GM12873 (cell line): ENCODE measurements around the gene TMEM131.

Experiments
- TF ChIP-seq, protein P1 (sequence below): IDR thresholded peaks from 2 replicates; pipeline ENCODE4 v1.5.1; 2012; ENCODE audit warnings: low read depth, mild to moderate bottlenecking, moderate library complexity, low read length, control low read depth; ENCODE audit not compliant: insufficient read depth; ENCODE audit errors: missing control alignments

Gene TMEM131

DNA sequence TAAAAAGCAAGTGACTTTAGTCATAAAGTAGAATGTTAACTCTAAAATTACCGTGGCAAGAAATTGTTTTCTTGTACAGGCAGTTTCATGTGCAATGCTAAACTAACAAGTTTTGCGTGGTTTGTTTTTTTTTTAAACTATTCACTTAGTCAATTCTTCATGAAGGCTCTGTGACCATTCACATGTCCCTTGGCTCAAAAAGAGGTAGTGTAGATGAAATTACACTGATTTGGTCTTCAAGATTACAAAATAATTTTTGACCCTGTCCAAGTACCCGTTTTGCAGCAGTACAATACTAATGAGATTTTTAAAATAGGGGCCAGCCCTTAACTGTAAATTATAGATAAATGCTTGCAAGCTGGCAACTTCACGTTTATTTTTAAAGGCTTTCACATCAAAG lies 1.3 kb downstream of the TMEM131 start:
- TF ChIP-seq, protein P1, sequence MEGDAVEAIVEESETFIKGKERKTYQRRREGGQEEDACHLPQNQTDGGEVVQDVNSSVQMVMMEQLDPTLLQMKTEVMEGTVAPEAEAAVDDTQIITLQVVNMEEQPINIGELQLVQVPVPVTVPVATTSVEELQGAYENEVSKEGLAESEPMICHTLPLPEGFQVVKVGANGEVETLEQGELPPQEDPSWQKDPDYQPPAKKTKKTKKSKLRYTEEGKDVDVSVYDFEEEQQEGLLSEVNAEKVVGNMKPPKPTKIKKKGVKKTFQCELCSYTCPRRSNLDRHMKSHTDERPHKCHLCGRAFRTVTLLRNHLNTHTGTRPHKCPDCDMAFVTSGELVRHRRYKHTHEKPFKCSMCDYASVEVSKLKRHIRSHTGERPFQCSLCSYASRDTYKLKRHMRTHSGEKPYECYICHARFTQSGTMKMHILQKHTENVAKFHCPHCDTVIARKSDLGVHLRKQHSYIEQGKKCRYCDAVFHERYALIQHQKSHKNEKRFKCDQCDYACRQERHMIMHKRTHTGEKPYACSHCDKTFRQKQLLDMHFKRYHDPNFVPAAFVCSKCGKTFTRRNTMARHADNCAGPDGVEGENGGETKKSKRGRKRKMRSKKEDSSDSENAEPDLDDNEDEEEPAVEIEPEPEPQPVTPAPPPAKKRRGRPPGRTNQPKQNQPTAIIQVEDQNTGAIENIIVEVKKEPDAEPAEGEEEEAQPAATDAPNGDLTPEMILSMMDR, result no peak

DNA sequence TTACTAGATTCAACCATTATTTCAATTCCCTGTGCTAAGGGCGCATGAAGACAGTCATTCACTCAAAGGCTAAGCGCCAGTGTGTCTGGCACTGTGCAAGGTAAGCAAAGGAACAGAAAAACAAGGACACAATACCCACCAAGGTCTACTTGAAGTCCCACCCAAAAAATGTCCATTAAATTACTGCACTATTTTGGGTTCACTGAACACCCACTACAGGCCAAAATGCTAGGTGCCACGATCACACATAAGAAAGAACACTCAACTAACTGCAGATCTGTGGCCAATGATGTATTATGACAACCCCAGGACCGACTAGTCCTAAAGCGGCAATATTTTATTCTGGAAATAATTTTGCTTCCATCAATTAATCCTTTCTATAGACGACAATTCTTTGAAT lies 1.8 kb downstream of the TMEM131 start:
- TF ChIP-seq, protein P1, result no peak

- TF ChIP-seq, protein P1, result no peak
These were observed 2.6 kb downstream of the TMEM131 start for GRCh38 chr2:97992836-97993825.

DNA sequence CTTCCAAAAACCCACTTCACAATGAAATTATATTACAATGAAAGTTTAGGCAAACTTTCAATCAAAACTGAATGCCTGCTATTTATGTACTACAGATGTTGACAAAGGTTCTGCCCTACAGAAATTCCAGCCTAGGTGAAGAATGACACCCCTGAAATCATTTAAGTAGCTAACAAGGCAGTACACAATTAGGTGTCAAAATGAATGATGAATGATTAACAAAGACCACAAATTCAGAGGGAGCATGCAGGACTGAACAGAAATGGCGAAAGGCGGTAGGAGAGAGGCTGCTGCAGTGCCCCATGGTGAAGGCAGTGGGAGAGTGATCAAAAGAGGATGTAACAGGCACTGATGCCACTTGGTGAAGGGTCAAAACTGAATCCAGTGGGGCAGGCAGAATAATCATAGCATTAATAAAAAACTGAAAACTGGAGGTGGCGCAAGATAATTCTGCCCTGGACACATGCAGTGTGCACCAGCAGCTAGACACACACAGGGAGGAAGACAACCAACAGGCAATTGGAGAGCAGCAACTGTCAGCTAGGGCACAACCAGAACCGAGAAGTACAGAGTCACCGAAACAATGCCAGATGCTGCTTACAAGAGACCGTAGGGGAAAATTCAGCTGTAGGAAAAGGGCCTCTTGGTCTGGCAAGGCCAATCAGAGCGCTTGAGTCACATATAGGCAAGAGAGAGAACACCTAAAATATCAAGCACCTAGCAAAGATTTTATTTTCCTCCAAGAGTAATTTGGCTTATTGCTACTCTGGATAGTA lies 4.5 kb downstream of the TMEM131 start:
- TF ChIP-seq, protein P1, result no peak

DNA sequence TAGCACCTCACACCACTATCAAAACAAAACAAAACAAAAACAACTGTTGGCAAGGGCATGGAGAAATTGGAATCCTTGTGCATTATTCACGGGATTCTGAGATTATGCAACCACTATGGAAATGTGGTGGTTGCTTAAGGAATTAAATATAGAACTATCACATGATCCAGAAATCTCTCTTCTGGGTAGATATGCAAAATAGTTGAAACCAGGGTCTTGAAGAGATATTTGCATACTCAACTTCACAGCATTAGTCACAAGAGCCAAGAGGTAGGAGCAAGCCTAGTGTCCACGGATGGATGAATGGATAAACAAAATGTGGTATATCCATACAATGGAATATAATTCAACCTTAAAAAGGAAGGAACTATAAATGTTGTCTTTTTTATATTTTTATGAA lies 7.0 kb downstream of the TMEM131 start:
- TF ChIP-seq, protein P1, result no peak

DNA sequence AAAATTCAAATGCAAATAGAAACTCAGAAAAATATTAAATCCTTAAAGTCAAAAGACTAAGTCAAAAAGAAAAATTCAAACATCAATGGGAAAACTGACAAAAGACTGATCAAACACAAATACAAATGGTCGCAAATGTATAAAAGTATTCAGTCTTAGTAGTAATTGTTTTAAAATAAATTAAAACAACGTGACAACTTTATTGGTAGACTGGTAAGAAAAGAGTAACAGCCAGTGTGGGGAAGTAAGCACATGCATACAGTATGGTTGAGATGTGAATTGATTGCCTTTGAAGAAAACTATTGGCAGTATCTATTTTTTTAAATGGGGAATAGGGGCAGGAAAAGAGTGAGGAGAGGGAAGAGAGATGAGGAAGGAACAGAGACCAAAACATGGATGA lies 9.8 kb downstream of the TMEM131 start:
- TF ChIP-seq, protein P1, result no peak

GRCh38 chr2:97983698-97984097 lies 12.1 kb downstream of the TMEM131 start:
- TF ChIP-seq, protein P1, result no peak
